ENCODE data around the gene DLGAP1. TPM values are rescaled to one million over a fixed set of nuclear protein-coding genes. Genes with fewer than 3 reads are reported as not detected.

Gene DLGAP1
- total and polyA plus RNA-seq, 2 of the 8 experiments (the other 6 are each of a cell fraction or from before 2014, with no cell fraction given) = 11.8 to 16.9 TPM

DNA sequence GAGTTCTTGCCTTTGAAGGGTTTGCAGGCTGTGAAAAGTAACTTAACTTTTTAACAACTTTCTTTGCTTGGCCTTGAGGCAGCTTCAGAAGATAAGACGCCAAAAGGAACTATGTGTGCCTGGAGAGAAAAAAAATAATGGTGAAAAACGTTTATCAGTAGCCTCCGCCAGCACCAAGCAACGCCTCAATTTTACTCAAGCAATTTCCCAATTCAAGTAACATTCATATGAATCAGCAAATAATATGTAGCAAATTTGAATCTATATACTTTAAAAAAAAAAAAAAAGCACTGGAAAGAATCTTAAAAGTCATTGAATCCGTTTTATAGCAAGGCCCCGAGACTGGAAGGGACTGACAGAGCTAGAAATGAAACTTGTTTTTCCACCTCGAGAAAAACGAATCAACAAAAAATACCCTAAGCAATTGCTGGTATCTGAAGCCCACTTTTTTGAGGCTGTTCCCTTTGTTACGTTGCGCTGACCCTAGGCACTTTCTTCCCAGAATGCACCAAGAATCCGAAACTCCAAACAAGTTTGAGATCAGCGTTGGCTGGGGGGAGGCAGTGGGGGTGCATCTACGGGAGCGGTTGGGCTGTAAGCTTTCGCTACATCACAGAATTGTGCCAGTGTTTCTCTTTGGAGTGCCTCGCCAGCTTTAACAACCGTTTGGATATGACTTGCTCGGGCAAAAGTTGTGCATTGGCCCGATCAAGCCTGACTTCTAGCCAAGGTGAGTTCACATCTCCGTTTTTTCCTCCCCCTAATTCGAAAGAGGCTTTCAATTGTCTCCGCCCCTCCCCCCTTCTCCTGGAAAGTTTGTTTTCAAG lies 1007.8 kb downstream of the DLGAP1 start (continued):
- TF ChIP-seq, protein P1, sequence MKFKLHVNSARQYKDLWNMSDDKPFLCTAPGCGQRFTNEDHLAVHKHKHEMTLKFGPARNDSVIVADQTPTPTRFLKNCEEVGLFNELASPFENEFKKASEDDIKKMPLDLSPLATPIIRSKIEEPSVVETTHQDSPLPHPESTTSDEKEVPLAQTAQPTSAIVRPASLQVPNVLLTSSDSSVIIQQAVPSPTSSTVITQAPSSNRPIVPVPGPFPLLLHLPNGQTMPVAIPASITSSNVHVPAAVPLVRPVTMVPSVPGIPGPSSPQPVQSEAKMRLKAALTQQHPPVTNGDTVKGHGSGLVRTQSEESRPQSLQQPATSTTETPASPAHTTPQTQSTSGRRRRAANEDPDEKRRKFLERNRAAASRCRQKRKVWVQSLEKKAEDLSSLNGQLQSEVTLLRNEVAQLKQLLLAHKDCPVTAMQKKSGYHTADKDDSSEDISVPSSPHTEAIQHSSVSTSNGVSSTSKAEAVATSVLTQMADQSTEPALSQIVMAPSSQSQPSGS (IDR thresholded peaks at IDR 0.05; ENCODE audit: low read length) = no peak
- TF ChIP-seq KDM1A (IDR thresholded peaks at IDR 0.05; ENCODE audit: borderline replicate concordance, low read length) = 0 out of 2 replicates have a peak, but pooled peaks have one; percentile 9
- TF ChIP-seq TAF7 (optimal IDR thresholded peaks at IDR 0.05; ENCODE audit: borderline replicate concordance, low read depth, low read length) = no peak
- TF ChIP-seq TAF1 (IDR thresholded peaks at IDR 0.05; ENCODE audit: low read depth, low read length) = peak; percentile 23; the same call in 1 of the 2 replicates
- TF ChIP-seq JUN (IDR thresholded peaks at IDR 0.05; ENCODE audit: low read depth, low read length) = no peak
- no peak for TF ChIP-seq SUZ12 (IDR thresholded peaks at IDR 0.05; ENCODE audit: low read length)
- no peak for TF ChIP-seq EZH2 (IDR thresholded peaks at IDR 0.05; ENCODE audit: low read depth, low read length, severe bottlenecking)
- no peak for TF ChIP-seq TEAD4 (IDR thresholded peaks at IDR 0.05; ENCODE audit: low read depth, low read length)

Small RNAs within 50 kb of the gene (microRNA-seq; reads per million reads assigned to microRNA genes)
- gene MIR6718 (ENCODE audit: borderline microRNAs expressed in 2 of 2, borderline number of aligned reads in 2 of 2, borderline replicate concordance in 1 of 2) = 0 to 0.20 reads per million in 2 experiments

Small RNAs within 50 kb of the gene (small RNA-seq; reads per million reads assigned to genes)
- gene AP005208.1 (ENCODE audit: insufficient read depth) (not detected), gene AP005403.1 (ENCODE audit: insufficient read depth) (not detected), gene MIR6718 (ENCODE audit: insufficient read depth) (1.9 reads per million, percentile 12 among the genes with 10 or more reads in this experiment), gene RN7SL39P (ENCODE audit: insufficient read depth) (not detected), gene RNU6-831P (ENCODE audit: insufficient read depth) (not detected)
